Neuron (in vitro differentiated cells): ENCODE data around the gene SCEL.

ENCODE experiments used
- H2AFZ ChIP-seq: one replicate; pipeline ENCODE4 v1.6.1; 2013; ENCODE audit warnings: low read depth, mild to moderate bottlenecking, inconsistent platforms, low read length, moderate library complexity
- H3K27me3 ChIP-seq: one replicate; pipeline ENCODE4 v1.6.1; 2013; ENCODE audit warnings: low read length; ENCODE audit not compliant: insufficient read depth
- H3K36me3 ChIP-seq: one replicate; pipeline ENCODE4 v1.6.1; 2013; ENCODE audit warnings: low read length; ENCODE audit not compliant: insufficient read depth
- H3K4me1 ChIP-seq: one replicate; pipeline ENCODE4 v1.6.1; 2013; ENCODE audit warnings: low read length; ENCODE audit not compliant: insufficient read depth
- H3K4me3 ChIP-seq: 2 replicates; pipeline ENCODE4 v1.5.1; 2013; ENCODE audit warnings: mild to moderate bottlenecking, low read length, moderate library complexity
- H3K9me3 ChIP-seq: one replicate; pipeline ENCODE4 v1.6.1; 2013; ENCODE audit warnings: low read length

Gene SCEL

DNA sequence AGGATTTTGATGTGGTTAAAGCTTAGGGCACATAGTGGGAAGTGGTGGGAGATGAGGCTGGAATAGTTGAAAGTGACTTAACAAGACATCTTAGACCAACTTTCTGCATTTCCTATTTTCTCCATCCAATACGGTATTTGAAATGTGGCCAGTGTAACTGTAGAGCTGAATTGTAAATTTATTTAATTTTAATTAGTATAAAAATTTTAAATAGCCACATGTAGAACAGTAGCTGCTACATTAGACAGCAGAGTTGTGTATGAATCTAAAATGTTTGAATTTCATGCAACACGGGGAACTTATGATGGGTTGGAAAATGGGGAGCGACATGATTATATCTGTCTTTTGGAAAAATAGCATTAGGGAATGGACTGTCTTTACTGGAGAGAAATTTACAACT lies 7.1 kb upstream of the SCEL start:
- H3K9me3 ChIP-seq, result no peaks in the 10 kb centered on the region
- no peak overlapping the region for H2AFZ ChIP-seq
- no peak overlapping the region for H3K4me3 ChIP-seq
- no peaks in the 10 kb centered on the region for H3K4me1 ChIP-seq
- H3K36me3 ChIP-seq, result no peaks in the 10 kb centered on the region
- H3K27me3 ChIP-seq, result no peaks in the 10 kb centered on the region

DNA sequence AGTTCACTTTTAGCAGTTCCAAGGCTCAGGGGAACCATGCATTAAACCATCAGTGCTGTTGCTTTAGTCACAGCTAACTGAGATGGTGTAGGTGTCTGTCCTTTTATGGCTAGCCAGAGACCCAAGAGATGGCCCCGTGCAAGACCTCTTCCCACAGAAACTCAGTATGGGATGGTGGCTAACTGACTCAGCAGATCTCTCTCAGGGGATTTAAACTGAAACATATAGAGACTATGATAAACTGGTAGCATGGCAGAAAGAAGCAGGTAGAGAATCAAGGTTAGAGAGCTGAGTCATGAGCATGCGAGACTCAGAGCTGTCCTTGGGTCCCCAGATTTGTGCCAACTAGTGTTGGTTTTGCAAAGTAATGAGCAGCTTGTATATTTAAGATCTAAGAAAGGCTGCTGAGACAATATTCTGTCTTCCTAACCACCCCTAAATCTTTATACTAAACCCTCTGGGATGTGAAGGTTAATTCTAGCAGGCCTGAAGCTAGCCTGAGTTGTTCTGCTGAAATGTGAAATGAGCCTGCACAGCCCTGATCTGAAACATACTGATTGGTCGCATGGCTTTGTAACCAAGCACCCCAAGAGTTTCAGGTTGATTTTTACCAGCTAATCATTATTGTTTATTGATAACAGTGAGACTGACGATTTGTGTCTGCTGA lies 6.5 kb upstream of the SCEL start:
- Histone ChIP-seq H2AFZ (no peak overlapping the region), H3K4me3 (no peak overlapping the region), H3K4me1 (no peaks in the 10 kb centered on the region), H3K27me3 (no peaks in the 10 kb centered on the region), H3K9me3 (no peaks in the 10 kb centered on the region), H3K36me3 (no peaks in the 10 kb centered on the region)

DNA sequence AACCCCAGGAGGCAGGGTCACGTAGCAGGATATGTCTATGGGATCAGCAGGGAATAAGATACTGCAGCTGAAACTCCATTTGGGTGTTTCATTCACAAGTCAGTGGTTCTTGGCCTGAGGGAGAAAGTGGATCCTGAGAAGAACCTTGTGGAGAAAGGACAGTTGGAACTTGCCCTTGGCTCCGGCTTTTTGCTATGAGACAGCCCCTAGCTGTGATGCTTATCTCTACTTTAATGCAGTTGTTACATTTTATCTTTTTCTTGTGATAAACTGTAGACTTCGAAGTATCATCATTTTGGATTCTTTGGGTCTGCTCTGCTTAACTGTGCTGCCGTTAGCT lies 6.0 kb upstream of the SCEL start:
- Histone ChIP-seq H2AFZ (no peak overlapping the region), H3K27me3 (no peaks in the 10 kb centered on the region), H3K4me3 (no peak overlapping the region), H3K4me1 (no peaks in the 10 kb centered on the region), H3K36me3 (no peaks in the 10 kb centered on the region), H3K9me3 (no peaks in the 10 kb centered on the region)

DNA sequence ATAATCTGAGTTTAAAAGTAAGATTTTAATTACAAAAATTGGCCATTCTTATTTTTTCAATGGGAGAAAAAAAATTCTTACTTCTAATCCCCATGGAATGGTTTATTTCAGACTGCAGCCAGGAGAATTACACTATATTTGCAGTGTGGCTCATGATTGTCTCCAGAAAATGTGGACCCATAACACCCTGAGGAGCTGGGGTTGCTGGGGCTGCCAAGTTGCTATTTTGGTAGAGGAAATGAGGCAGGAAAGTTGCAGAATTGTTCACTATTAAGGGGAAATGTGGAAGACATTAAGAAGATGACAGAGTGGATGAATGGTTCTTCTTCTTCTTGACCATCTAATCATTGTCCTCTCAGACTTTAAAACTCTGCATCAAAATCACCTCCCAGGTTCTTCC lies 4.6 kb upstream of the SCEL start:
- Histone ChIP-seq H3K4me3 (no peak overlapping the region), H2AFZ (no peak overlapping the region), H3K27me3 (no peaks in the 10 kb centered on the region), H3K4me1 (no peaks in the 10 kb centered on the region), H3K9me3 (no peaks in the 10 kb centered on the region), H3K36me3 (no peaks in the 10 kb centered on the region)

DNA sequence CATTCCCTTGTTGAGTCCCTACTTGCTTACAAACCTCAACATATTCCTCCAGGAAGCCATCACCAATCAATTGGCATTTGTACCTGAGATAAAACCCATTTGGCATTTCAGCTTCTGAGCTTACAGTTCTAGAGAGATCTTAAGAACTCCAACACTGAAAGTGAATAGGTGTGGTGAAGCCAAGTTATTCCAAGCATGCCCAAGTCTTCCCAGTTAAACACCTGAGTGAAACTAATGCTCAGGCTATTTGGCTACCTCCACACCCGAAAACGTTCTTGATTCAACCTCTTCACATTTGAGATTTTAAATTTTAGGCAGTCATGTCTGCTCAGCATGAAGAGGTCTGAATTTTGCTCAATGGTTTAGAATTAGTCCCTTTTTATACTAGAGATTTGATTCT lies 2.5 kb upstream of the SCEL start:
- no peaks in the 10 kb centered on the region for H3K36me3 ChIP-seq
- H3K9me3 ChIP-seq, result no peaks in the 10 kb centered on the region
- H3K4me3 ChIP-seq, result no peak overlapping the region
- no peak overlapping the region for H2AFZ ChIP-seq
- no peaks in the 10 kb centered on the region for H3K27me3 ChIP-seq
- H3K4me1 ChIP-seq, result no peaks in the 10 kb centered on the region

DNA sequence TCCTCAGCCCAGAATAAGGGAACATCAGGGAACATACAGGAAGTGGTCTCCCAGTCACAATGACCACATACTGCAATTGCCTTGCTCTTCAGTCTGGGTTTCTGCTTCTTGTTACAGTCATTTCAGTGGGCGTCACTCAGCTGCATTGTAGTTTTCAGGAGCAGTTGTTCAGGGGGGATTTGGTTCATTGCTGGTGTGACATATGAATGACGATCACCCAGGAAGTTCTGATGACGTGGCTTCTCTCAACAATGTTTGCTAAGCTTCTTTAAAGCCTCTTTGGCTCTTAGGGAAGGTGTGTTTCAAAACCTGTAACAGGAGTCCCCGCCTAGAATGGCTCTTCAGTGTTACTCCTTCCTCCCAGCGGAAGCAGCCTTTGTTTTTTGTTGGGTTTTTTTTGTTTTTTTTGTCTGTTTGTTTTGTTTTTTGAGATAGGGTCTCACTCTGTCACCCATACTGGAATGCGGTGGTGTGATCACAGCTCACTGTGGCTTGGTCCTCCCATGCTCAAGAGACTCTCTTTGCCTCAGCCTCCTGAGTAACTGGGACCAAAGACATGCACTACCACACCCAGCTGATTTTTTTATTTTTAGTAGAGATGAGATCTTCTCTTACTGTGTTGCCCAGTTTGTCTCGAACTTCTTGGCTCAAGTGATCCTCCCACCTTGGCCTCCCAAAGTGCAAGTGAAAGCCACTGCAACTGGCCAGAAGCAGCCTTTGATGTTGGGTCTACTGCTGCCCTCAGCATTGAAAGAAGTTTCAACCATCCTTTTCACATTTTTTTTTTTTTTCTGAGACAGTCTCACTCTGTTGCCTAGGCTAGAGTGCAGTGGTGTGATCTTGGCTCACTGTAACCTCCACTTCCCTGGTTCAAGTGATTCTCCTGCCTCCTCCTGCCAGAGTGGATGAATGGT lies 1.4 kb upstream of the SCEL start:
- Histone ChIP-seq H3K9me3 (no peaks in the 10 kb centered on the region), H3K4me3 (no peak overlapping the region), H3K4me1 (no peaks in the 10 kb centered on the region), H3K36me3 (no peaks in the 10 kb centered on the region), H2AFZ (no peak overlapping the region), H3K27me3 (no peaks in the 10 kb centered on the region)

DNA sequence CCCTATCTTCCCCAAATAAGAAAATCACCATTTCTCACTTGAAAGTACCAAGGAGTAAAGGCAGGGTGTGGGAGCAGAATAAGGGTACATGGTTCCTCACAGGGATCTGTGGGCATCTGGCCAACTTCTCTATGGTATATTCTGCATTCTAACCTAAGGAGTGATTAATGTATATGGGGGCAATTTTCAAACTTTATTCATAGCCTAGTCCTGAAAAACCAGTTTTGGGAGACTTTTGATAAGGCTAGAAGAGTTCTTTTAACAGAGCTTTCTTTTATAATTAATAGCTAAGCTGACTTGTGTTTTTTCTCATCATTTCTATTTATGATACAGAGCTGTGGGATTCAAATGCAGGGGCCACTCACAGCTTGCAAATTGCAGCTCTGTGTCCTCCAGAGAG lies 852 bp downstream of the SCEL start:
- Histone ChIP-seq H2AFZ (no peak overlapping the region), H3K4me1 (no peaks in the 10 kb centered on the region), H3K4me3 (no peak overlapping the region), H3K36me3 (no peaks in the 10 kb centered on the region), H3K9me3 (no peaks in the 10 kb centered on the region), H3K27me3 (no peaks in the 10 kb centered on the region)

DNA sequence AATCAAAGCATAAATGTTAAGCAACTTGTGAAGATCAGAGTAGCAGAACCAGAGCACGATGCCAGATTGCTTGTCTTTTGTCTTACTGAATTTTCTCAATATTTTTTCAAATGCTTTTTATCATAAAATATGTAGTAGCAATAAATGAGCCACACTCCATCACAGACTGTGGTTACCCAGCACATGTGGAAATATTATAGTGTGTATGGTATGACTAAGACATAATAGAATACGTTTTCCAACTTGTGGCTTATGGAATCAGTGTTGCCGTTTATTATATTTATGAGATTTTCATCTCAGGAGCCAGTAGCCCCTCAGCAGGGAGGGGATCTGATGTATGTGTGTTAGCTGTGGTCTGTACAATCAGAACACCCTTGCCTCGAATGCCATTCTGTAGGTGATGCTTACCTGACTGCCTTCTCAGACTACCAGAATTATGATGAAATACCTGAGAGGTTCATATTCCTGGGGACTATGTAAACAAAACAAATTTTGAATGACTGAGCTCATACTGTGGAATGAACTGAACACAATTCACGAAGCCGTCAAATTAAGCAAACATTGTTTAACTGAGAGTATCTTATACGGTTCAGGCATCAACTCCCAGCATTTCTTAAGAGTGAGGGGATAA lies 1.9 kb downstream of the SCEL start:
- Histone ChIP-seq H3K4me3 (no peak overlapping the region), H3K4me1 (no peaks in the 10 kb centered on the region), H3K36me3 (no peaks in the 10 kb centered on the region), H2AFZ (no peak overlapping the region), H3K9me3 (no peaks in the 10 kb centered on the region), H3K27me3 (no peaks in the 10 kb centered on the region)

DNA sequence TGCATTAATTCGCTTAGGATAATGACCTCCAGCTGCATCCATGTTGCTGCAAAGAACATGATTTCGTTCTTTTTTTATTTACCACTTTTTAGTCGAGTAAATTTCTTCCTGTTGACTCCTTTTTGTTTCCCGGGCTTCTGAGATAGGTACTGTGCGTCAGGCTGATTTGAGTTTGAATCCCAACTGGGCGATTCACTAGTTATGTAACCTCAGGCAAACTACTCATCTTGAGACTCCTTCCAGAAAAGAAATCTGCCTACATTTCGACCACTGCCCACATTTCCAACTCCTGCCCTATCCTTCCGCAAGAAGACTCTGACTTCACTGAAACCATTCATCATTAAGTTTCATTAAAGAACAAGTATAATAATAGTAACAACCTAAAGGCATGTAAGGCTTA lies 8.2 kb downstream of the SCEL start:
- Histone ChIP-seq H3K36me3 (no peaks in the 10 kb centered on the region), H2AFZ (no peak overlapping the region), H3K27me3 (no peaks in the 10 kb centered on the region), H3K4me3 (no peak overlapping the region), H3K9me3 (no peaks in the 10 kb centered on the region), H3K4me1 (no peaks in the 10 kb centered on the region)

DNA sequence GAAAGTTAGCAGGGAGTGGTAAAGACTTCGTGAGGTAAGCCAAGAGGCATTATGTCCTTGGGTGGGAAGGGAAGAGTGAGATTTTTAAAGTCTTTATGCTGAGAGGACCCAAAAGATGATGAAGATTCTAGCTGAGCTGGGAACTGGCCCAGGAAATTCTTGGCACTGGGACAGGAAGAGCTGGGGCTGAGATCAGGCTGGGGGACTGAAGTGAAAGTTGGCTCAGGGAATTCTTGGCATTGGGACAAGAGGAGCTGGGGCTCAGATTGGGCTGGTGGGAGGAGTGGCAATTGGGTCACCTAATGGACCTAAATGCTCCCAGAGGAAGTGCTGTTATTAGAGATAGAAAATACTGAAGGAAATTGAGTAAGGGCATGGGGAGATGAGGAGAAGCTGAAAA lies 8.8 kb downstream of the SCEL start:
- no peak overlapping the region for H2AFZ ChIP-seq
- no peaks in the 10 kb centered on the region for H3K4me1 ChIP-seq
- H3K9me3 ChIP-seq, result no peaks in the 10 kb centered on the region
- H3K4me3 ChIP-seq, result no peak overlapping the region
- H3K27me3 ChIP-seq, result no peaks in the 10 kb centered on the region
- no peaks in the 10 kb centered on the region for H3K36me3 ChIP-seq

DNA sequence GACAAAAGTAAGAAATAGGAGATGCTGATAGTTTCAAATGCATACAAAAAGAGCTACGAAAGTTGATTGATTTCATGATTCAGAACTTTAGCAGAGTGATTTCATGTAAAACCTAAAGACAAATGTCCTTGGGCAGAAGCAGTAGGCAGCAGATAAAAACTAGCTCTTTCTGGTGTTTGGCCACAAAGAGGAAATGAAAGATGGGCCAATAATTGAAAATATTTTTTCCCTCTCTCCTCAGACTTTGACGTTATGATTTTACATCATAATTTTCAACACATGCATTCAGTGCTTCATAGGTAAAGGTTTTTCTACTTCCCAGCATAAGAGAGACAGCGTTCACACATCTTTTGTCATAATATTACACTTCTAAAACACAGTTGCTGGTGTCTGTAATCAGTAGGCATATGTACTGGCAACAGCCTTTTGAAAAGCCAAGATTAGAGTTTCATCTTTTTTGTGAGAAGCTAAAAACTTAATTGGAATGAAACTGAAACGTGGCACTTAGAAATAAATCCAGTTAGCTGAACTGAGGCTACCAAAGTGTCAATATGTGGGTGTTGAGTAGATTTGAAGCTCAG lies 9.3 kb downstream of the SCEL start:
- no peaks in the 10 kb centered on the region for H3K9me3 ChIP-seq
- H3K27me3 ChIP-seq, result no peaks in the 10 kb centered on the region
- H3K4me1 ChIP-seq, result no peaks in the 10 kb centered on the region
- no peak overlapping the region for H2AFZ ChIP-seq
- H3K36me3 ChIP-seq, result no peaks in the 10 kb centered on the region
- H3K4me3 ChIP-seq, result no peak overlapping the region

DNA sequence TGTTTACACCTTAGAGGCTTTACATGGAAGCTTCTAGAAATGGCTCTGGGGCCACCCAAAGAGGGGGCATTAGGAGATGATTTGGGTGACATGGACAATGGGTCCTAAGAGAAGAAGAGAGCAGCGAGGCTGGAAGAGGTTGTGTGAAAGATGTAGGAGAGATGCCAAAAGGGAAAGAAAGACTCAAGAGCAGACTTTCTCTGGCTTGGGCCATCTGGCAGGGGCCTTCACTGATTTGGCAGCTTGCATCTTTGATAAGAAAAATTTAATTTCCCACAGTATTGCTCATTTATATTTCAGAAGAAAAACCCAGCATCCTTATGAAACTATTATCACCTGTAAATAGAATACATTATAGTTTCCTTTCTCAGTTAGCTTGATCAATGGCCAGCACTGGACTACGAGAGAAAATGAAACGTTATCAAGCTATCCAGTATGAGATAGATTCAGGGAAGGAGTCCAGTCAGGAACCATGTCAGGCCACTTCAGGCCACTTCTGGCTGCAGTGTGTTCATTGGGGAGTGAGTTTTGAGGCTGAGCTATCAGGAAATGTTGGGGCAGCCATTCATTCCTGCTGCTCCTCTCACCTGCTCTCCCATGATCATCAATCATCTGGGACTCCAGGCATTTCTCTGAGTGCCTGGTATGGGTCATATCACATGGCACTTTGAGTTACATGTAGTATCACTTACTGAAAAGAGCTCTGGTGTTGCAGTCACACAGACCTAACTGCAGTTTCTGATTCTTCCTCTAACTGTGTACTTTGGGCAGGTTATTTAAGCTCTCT lies 10.3 kb downstream of the SCEL start:
- Histone ChIP-seq H2AFZ (no peak overlapping the region), H3K4me3 (no peak overlapping the region), H3K9me3 (no peaks in the 10 kb centered on the region), H3K27me3 (no peaks in the 10 kb centered on the region), H3K4me1 (no peaks in the 10 kb centered on the region), H3K36me3 (no peaks in the 10 kb centered on the region)

DNA sequence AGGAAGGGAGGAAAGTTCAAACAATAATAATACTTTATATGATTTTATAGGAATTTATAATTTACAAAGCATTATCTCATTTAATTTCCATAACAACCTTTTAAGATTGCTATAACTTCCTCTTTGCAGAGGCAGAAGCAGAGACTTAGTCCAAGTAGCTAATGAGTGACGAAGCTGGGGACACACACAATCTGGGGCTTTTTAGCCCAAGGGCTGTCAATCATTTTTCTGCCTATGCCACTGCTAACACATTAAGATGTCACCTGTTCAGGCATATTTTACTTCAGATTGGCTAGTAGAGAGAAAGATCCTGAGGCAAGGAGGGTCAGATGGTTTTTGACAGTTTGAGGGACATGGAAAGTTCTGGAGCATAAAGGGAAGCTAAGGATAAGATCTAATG lies 12.6 kb downstream of the SCEL start:
- Histone ChIP-seq H3K27me3 (no peaks in the 10 kb centered on the region), H3K4me3 (no peak overlapping the region), H3K9me3 (no peaks in the 10 kb centered on the region), H2AFZ (no peak overlapping the region), H3K36me3 (no peaks in the 10 kb centered on the region), H3K4me1 (no peaks in the 10 kb centered on the region)
